ENCODE data around the gene CCND1.
A peak's percentile ranks its signal among the peaks of the same experiment; 100 is the strongest.

CCND1 gene

DNA sequence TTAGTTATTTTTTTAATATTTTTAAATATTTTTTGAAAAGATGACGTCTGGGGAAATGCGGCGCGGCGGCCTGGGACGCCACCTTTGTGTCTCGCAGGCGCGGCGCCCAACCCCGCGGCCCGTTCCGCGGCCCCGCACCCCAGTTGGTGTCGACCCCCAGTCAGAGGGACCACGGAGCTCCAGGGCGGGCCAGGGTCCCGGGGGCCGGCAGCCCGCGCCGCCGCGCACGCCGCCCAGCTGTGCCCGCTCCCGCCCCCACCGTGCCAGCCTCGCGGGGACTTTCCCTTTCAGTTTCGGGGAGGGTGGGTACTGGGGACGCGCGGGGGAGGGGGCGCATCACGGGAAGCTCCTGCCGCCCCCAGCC is 1.6 kb downstream of the CCND1 start:
- TF ChIP-seq GATA2 (IDR thresholded peaks at IDR 0.05; ENCODE audit: low read depth, low read length) (no peak), GATA3 (IDR thresholded peaks at IDR 0.05; ENCODE audit: low read depth, low read length) (no peak)

DNA sequence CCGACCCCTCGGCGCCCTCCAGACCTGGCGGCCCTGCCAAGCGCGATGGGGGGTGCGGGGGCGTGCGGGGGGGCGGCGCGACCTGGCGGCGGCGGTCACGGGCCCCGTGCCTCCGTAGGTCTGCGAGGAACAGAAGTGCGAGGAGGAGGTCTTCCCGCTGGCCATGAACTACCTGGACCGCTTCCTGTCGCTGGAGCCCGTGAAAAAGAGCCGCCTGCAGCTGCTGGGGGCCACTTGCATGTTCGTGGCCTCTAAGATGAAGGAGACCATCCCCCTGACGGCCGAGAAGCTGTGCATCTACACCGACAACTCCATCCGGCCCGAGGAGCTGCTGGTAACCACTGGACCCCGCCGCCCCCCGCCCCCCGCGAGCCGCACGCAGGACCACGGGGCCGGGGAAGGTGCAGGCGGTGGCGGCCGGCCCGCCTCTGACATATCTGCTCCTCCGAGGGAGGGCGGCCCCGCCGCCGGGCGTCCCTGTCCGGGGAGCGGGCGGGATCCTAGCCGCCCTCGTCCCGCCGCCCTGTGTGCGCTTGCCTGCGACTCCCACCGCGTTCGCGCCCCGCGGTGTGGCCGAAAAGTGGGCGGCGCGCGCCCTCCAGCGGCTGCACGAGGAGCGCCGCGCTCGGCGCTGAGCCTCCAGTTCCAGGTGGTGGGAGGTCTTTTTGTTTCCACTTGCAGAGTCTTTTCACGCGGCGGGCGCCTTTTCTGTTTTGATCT is 2.1 kb downstream of the CCND1 start:
- TF ChIP-seq GATA2 (IDR thresholded peaks at IDR 0.05; ENCODE audit: low read depth, low read length) = no peak
- no peak for TF ChIP-seq GATA3 (IDR thresholded peaks at IDR 0.05; ENCODE audit: low read depth, low read length)

DNA sequence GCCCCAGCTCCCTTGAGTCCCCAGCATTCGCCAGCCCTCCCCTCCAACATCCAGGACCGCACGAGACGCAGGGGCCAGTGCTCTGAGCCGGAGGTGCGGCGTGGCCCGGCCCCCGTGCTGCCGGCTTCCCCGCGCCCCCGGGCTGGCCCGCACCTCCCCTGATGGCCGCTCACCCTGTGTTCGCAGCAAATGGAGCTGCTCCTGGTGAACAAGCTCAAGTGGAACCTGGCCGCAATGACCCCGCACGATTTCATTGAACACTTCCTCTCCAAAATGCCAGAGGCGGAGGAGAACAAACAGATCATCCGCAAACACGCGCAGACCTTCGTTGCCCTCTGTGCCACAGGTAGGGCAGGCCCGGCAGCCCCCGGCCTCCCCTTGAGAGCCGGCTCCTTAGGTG is 2.7 kb downstream of the CCND1 start:
- TF ChIP-seq GATA2 (IDR thresholded peaks at IDR 0.05; ENCODE audit: low read depth, low read length) (no peak), GATA3 (IDR thresholded peaks at IDR 0.05; ENCODE audit: low read depth, low read length) (no peak)

GRCh38 chr11:69644071-69644961 is 3.4 kb downstream of the CCND1 start:
- no peak for TF ChIP-seq GATA3 (IDR thresholded peaks at IDR 0.05; ENCODE audit: low read depth, low read length)
- TF ChIP-seq GATA2 (IDR thresholded peaks at IDR 0.05; ENCODE audit: low read depth, low read length) = no peak

- TF ChIP-seq GATA3 (IDR thresholded peaks at IDR 0.05; ENCODE audit: low read depth, low read length) (no peak), GATA2 (IDR thresholded peaks at IDR 0.05; ENCODE audit: low read depth, low read length) (no peak)
Observed at GRCh38 chr11:69644962-69645675, 4.2 kb downstream of the CCND1 start.

GRCh38 chr11:69645801-69646492 is 5.0 kb downstream of the CCND1 start:
- no peak for TF ChIP-seq GATA3 (IDR thresholded peaks at IDR 0.05; ENCODE audit: low read depth, low read length)
- no peak for TF ChIP-seq GATA2 (IDR thresholded peaks at IDR 0.05; ENCODE audit: low read depth, low read length)

DNA sequence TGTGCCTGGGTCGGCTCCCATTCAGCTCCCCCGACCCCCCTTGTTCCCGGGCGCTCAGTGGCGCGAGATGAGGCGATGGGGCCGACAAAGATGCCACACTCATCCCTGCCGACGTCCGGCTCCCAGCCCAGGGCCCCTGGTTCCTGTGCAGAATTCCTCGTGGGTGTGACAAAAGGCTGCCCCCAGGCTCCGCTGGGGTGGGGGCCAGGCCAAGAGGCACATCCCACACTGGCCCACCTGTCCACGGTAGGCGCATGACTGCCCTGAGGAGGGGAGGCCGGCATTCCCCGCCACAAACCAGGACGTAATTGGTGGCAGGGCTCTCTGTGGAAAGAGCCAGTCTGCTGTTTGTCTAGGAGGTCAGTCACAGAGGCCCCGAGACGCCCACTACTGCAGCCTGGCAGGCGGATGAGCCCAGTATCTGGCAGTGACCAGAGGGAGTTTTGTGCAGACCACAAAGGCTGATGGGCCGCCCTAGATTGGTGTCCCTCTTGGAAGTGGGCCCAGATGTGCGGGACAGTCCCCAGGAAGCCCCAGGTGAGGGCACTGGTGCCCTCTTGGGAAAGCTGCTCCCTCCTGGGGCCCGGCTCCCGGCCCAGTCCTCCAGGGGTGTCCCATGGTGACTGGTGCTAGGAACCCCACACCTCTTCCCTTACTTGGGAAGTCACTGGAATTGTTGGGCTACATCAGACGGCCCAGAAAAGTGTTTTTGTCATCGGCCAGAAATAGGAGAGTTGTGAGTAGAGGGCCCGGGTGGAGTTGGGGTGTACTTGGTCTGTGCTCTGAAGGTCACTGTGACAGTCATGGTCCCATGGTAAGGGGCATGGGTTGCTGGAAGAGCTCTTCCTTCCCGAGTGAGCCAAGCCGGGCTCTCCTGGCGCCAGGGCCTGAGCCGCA is 5.8 kb downstream of the CCND1 start:
- TF ChIP-seq GATA2 (IDR thresholded peaks at IDR 0.05; ENCODE audit: low read depth, low read length) (no peak), GATA3 (IDR thresholded peaks at IDR 0.05; ENCODE audit: low read depth, low read length) (no peak)

- TF ChIP-seq GATA3 (IDR thresholded peaks at IDR 0.05; ENCODE audit: low read depth, low read length) = no peak
- no peak for TF ChIP-seq GATA2 (IDR thresholded peaks at IDR 0.05; ENCODE audit: low read depth, low read length)
Observed at GRCh38 chr11:69647390-69647748, 6.4 kb downstream of the CCND1 start.

- TF ChIP-seq GATA3 (IDR thresholded peaks at IDR 0.05; ENCODE audit: low read depth, low read length) = no peak
- TF ChIP-seq GATA2 (IDR thresholded peaks at IDR 0.05; ENCODE audit: low read depth, low read length) = no peak
Observed at GRCh38 chr11:69647761-69648497, 7.0 kb downstream of the CCND1 start.

- TF ChIP-seq GATA2 (IDR thresholded peaks at IDR 0.05; ENCODE audit: low read depth, low read length) (peak; percentile 14; the same call in 1 of the 2 replicates), GATA3 (IDR thresholded peaks at IDR 0.05; ENCODE audit: low read depth, low read length) (no peak)
Observed at GRCh38 chr11:69648679-69649575, 8.0 kb downstream of the CCND1 start.

DNA sequence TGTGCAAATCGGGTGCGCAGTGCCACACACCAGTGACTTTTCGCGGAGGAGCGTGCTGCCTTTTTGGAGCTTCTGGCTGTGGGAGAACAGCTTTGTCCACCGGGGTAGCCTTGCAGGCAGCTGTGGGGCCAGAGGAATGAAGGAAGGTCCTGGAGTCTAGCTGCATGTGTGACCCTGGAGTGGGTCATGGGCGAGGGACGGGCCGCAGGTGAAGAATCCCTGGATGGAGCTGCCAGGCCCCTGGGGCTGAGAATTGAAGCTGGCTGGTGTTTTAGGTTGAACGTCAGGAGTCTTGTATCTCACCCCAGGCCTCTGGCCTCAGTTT is 8.6 kb downstream of the CCND1 start:
- TF ChIP-seq GATA3 (IDR thresholded peaks at IDR 0.05; ENCODE audit: low read depth, low read length) (no peak), GATA2 (IDR thresholded peaks at IDR 0.05; ENCODE audit: low read depth, low read length) (no peak)

All from SH-SY5Y (cell line).